GM21381 (cell line): ENCODE data around the gene GDPGP1.

Experiments
- ATAC-seq: cut with Tn5 transposase; IDR thresholded peaks from one replicate; pipeline ENCODE4 v1.9.1; 2021; ENCODE audit warnings: mild to moderate bottlenecking, moderate library complexity; ENCODE audit not compliant: unreplicated experiment

The GDPGP1 gene

DNA sequence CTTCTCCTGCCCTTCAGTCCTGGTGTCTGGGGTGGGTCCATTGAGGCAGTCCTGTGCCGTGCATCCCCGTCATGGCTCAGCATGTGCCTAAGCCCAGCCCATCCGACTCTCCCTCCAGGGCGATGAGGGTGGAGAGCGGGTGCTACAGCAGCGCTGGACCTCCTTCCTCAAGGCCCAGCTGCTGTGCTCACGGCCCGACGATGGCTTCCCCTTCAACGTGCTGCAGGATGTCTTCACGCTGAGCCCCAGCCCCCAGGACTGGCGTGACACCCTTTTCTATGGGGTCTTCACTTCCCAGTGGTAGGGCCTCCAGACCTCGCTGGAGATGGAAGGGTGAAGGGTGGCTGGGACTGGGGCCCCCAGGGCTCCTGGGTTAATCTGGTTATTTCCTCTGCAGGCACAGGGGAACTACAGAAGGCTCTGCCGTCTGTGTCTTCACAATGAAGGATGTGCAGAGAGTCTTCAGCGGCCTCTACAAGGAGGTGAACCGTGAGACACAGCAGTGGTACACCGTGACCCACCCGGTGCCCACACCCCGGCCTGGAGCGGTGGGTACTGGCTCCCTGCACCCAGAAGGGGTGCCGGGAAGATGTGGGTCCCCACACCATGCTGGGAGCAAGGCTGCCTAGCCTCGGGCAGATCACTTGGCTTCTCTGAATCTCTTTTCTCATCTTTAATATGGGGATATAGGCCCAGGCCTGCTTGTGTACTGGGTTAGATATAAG is 10.4 kb upstream of the GDPGP1 start:
- no peak for ATAC-seq

DNA sequence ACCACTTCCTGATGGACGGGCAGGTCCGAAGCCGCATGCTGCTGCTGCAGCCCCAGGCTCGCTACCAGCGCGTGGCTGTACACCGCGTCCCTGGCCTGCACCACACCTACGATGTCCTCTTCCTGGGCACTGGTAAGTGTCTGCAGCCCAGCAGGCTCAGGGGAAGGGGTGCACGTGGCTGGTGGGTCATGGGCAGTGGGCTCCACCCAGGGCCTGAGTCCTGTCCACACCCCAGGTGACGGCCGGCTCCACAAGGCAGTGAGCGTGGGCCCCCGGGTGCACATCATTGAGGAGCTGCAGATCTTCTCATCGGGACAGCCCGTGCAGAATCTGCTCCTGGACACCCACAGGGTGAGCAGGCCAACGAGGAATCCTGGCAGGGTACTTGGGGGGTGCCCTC is 9.0 kb upstream of the GDPGP1 start:
- ATAC-seq, result no peak

DNA sequence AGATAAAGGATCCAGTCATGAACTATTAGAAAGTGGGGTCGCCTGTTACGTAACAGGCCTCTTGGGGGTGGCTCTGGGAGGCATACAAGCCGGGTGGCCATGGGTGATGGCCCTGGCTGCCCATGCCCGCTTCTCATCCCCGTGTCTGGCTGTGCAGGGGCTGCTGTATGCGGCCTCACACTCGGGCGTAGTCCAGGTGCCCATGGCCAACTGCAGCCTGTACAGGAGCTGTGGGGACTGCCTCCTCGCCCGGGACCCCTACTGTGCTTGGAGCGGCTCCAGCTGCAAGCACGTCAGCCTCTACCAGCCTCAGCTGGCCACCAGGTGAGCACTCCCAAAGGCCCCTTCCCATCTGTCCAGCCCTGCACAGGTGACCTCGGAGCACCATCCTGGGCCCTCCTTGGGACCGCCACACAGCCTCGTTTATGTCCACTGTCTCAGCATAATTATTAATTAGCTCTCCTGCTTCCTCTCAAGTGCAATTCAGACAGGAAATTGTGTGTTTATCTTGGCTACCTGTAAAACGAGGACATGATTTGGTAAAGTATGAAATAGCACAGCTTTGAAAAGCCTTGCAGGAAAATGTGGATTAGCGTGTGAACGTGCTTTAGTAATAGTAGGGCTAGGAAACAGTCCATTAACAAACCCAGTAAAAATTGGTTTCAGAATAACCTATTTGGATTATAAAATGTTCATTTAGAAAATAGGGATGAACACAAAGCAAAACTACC is 8.3 kb upstream of the GDPGP1 start:
- no peak for ATAC-seq

DNA sequence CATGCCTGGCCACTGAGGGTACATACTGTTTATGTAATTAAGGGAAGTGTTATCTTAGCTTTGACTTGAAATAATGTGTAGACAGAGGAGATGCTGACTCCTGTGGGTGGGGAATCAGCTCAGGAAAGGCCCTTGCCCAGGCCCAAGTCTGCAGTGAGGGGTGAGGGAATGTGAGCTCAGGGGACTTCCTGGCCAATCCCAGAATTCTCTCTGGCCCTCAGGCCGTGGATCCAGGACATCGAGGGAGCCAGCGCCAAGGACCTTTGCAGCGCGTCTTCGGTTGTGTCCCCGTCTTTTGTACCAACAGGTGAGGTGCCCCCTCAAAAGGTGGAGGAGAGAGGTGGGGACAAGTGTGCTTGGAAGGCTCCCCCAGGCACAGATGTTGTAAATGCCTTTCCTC is 6.7 kb upstream of the GDPGP1 start:
- no peak for ATAC-seq

DNA sequence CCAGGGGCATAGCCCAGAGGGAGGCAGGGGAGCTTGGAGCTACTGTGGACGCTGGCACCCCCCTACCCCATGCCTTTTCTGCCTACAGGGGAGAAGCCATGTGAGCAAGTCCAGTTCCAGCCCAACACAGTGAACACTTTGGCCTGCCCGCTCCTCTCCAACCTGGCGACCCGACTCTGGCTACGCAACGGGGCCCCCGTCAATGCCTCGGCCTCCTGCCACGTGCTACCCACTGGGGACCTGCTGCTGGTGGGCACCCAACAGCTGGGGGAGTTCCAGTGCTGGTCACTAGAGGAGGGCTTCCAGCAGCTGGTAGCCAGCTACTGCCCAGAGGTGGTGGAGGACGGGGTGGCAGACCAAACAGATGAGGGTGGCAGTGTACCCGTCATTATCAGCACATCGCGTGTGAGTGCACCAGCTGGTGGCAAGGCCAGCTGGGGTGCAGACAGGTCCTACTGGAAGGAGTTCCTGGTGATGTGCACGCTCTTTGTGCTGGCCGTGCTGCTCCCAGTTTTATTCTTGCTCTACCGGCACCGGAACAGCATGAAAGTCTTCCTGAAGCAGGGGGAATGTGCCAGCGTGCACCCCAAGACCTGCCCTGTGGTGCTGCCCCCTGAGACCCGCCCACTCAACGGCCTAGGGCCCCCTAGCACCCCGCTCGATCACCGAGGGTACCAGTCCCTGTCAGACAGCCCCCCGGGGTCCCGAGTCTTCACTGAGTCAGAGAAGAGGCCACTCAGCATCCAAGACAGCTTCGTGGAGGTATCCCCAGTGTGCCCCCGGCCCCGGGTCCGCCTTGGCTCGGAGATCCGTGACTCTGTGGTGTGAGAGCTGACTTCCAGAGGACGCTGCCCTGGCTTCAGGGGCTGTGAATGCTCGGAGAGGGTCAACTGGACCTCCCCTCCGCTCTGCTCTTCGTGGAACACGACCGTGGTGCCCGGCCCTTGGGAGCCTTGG is 5.9 kb upstream of the GDPGP1 start:
- ATAC-seq, result no peak

DNA sequence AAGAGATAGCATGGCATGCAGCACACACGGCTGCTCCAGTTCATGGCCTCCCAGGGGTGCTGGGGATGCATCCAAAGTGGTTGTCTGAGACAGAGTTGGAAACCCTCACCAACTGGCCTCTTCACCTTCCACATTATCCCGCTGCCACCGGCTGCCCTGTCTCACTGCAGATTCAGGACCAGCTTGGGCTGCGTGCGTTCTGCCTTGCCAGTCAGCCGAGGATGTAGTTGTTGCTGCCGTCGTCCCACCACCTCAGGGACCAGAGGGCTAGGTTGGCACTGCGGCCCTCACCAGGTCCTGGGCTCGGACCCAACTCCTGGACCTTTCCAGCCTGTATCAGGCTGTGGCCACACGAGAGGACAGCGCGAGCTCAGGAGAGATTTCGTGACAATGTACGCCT is 5.0 kb upstream of the GDPGP1 start:
- ATAC-seq, result no peak

DNA sequence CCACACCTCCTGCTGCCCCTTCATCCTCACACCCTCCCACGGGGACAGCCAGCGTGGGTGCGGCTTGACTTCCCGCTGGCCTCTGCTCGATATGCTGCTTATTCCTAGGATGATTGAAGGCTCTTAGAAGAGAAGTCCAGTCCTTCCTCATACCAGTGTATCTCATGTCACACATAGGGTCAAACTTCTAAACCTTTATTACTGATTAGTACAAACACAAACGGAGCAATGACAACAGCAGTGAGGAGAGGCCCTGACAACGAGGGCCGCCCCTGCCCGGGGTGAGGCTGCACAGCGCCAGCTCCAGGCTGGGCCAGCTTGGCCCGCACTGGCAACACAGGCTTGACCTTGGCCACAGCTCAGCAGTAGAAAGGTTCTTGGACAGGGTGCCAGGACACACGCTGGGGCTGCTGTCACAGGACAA is 3.9 kb upstream of the GDPGP1 start:
- ATAC-seq, result no peak

DNA sequence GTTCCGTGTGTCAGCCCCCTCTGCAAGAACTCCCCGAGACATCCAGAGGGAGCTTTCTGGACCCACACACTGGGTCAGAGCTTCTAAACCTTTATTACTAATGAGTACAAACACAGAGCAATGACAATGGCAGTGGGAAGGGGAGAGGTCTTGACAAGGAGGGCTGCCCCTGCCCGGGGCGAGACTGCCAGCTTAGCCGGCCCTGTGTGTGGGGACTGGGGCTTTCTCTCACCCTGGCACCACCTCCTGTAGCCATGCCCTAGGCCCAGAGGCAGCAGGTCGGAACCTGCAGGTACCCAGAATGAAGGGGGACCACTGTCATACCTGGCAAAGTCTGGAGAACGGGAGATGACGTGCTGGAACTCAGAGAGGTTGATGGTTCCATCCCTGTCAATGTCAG is 3.4 kb upstream of the GDPGP1 start:
- no peak for ATAC-seq

DNA sequence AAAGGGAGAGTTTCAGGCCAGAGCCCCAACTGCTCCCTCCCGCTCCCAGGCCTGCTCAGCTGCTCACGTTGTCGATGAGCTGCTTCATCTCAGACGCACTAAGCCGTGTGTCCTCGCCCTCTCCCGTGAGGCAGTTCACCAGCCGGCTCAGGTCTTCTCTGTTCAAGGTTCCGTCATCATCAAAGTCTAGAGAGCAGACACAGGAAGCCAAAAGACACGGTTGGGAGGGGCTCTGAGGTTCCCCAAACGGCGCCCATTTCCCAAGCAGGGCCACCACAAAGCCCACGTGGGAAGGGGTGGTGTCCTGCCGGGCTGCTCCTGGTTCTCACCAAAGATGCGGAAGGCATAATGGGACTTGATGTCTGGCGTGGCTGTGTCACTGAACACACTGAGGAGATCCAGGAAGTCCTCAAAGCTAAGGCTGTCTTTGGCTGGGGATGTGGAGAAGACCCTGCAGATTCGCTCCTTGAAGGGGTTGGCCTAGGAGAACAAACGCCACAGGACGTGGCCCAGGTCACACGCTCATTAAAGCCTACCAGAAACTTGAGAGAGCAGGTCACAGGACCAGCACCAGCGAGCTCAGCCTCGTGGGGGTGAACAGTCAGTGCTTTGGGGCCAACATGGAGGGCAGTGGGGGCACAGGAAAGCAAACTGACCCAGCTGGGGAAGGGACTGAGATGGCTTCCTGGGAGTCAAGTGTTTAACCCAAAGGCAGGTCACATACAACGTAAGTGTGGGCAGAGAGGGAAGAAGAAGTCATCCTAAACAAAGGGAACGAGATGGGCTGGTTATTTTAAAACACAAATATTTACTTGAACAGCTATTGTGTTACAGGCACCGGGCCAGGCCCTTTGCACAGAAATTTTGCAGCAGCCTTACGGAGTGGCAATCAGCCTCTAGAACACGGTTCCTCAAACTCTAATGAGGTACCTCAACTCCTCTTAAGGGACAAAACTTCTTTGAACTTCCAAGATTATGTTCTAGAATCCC is 2.7 kb upstream of the GDPGP1 start:
- ATAC-seq, result no peak

DNA sequence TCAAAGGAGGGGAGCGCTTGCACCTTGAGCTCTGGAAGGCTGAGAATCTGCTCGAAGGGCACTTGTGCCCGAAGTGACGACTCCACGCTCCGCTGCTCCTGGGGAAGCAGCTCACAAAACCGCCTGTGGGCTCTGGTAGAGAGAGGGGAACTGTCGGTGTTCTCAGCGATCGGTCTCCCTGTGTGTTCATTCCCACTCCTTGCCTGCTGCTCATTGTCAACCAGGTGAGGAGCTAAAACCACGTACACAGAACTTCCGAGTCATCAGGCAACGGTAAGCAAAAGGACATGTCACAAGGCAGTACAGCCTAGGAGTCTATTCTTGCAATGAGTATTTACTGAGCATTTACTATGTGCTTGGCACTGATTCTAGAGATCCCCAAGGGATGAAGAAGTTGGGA is 1.8 kb upstream of the GDPGP1 start:
- ATAC-seq, result no peak

DNA sequence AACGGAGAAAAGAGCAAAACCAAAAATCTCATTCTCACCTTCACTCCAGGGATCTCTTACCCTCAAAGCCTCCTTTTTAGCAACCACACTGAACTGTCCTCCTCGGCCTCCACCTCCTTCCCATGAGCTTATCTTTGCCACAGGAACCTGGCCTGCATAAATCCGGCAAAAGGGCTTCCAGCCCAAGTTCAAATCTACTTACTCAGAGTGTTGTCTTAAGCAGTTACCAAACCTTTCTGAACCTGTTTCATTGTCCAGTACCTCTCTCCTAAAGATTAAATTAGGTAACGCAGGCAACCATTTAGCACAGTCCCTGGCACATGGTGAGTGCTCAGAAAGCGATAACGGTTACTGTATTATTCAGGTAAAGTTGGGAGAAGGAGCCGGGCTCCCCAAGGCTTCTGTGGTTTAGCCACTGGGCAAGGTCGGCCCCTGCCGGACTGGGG is 1.0 kb upstream of the GDPGP1 start:
- ATAC-seq, result no peak

DNA sequence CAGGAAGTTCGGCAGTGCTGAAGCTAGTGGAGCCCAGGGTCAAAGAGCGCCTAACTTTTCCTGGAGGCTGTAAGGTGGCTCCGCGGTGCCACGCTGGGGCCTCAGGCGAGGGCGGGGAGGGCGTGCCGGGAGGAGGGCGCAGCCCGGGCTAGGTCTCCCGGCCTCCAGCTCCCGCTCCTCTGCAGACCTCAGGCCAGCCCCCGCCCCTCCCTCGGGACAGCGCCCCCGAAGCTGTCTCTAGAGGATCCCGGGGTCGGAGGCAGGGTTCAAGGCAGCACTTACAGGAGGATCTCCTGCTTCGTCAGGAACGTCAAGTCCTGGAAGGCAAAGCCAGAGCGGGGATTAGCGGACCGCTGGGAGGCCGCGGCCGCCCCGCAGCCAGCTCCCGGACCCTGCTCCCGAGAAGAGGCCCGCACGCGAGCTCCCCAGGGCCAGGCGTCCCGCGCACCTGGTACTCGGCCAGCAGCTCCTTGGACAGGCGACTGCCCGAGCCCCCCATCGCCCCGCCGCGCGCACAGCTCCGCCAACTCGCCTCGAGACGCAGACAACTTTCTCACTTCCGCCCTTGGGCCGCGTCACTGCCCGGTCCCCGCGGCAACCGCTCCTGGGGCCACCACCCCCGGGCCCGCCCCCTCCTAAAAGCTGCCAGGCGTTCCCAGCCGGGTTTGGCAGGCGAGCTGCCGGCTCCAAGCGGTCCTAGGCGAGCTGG is 468 bp upstream of the GDPGP1 start, which contains the start of gene CIB1:
Gene CIB1, minus strand, starts transcription at position 555 of the 709 bp plus-strand sequence. Its CDS starts 56 bp downstream, at position 499.
- peak; percentile 87 for ATAC-seq

DNA sequence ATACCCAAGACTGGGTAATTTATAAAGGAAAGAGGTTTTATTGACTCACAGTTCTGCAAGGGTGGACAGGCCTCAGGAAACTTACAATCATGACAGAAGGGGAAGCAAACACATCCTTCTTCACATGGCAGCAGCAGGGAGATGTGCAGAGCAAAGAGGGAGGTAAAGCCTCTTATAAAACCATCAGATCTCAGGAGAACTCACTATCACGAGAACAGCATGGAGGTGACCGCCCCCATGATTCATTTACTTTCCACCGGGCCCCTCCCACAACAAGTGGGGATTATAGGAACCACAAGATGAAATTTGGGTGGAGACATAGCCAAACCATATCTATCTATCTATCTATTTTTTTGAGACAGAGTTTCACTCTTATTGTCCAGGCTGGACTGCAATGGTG is 5.4 kb downstream of the GDPGP1 start:
- no peak for ATAC-seq

DNA sequence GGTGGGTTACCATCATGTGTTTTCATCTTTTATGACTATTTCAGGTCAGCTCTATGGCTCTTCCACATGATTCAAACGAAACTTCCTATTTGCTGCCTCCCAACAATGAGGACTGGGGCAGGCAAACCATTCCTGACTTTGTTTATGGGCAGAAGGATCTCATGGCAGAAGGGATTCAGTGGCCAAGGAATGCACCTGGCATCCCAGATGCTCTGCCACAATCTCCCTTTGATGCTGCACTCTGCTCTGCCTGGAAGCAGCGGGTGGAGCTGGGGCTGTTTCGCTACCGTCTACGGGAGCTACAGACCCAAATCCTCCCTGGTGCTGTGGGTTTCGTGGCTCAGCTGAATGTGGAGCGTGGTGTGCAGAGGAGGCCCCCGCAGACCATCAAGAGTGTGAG is 6.8 kb downstream of the GDPGP1 start:
- ATAC-seq, result no peak

DNA sequence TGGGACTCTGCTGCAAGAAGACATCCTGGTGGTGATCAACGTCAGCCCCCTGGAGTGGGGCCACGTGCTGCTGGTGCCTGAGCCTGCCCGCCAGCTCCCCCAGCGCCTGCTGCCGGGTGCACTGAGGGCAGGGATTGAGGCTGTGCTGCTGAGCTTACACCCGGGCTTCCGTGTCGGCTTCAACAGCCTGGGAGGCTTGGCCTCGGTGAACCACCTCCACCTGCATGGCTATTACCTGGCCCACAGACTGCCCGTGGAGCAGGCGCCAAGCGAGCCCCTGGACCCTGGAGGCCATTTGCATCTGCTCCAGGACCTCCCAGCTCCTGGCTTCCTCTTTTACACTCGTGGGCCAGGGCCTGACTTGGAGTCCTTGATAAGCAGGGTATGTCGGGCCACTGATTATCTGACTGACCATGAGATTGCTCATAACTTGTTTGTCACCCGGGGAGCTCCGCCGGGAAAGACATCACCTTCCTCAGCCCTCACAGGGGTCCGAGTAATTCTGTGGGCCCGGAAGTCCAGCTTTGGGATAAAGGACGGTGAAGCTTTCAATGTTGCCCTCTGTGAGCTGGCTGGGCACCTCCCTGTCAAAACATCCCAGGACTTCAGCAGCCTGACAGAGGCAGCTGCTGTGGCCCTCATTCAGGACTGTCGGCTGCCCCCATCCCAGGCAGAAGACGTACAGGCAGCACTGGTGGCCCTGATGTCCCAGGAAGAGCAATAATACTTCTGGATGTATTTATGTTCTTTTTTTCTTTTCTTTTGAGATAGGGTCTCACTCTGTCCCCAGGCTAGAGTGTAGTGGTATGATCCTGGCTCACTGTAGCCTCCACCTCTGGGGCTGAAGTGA is 7.6 kb downstream of the GDPGP1 start:
- no peak for ATAC-seq

DNA sequence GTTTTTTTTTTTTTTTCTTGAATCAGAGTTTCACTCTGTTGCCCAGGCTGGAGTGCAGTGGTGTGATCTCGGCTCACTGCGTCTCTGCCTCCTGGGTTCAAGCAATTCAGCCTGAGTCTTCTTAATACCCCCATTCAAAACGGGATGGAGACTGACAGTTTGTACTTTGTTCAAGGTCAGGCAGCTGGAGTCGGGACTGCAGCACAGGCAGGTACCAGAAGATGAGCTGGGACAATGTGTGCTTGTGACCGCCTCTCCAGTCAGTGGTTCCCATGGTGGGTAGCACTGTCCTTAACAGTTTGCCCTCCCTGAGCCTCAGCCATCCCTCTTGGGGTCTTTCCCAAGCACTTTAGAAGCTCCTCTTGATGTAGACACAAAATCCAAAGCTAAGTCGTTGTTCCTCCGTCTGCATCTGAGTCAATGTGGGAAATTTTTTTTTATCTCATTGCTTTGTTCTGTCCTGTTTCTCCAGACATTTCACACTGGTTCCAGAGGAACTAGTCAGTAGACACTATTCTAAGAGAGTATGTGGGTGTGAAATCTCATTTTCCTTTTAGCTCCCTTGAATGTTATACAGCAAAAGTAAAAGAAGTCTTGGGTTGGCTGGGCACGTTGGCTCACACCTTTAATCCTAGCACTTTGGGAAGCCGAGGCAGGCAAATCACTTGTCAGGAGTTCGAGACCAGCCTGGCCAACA is 10.1 kb downstream of the GDPGP1 start:
- no peak for ATAC-seq

DNA sequence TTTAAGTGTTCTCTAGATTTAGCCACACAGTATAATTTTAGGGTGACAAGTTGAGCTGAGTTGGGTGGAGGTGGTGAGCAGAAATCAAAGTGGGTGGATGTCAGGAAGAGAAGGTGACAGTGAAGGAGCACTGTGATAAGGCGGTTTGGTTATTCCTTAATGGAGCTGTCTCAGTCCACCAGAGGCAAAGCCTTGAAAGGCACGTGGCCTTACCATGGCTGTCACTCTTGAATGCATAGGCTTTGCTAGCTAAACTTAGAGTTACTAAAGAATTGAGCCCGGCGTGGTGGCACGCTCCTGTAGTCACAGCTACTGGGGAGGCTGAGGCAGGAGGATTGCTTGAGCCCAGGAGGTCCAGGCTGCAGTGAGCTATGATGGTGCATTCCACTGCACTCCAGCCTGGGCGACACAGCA is 14.8 kb downstream of the GDPGP1 start:
- no peak for ATAC-seq
